ENCODE results near the gene CLEC18B.
"Not testable (repeated sequence)": the region's sequence is repeated elsewhere in the genome, so short reads cannot be mapped to it uniquely, and the experiment has no call there.

CLEC18B gene

DNA sequence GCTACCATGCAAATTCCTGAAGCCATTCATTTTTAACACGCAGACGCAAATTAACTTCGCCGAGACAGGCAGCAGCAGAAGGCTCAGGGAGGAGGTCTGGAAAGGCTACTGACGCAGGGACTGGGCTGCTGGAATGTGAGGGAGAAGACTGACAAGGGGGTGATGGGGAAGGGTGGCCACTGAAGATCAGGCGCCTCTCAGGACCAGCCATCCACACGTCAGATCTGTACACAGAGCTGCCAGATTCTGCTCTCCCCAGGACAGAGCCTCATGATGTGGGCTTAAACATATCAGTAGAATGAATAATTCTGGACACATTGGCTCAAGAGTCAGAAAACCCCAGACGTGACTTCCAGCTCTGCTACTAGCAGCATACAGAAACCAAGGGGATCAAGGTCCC, 25.6 kb upstream of the CLEC18B start:
- no peak for DNase-seq (ENCODE audit: low read depth in 2 of 3, low spot score in 1 of 3)

DNA sequence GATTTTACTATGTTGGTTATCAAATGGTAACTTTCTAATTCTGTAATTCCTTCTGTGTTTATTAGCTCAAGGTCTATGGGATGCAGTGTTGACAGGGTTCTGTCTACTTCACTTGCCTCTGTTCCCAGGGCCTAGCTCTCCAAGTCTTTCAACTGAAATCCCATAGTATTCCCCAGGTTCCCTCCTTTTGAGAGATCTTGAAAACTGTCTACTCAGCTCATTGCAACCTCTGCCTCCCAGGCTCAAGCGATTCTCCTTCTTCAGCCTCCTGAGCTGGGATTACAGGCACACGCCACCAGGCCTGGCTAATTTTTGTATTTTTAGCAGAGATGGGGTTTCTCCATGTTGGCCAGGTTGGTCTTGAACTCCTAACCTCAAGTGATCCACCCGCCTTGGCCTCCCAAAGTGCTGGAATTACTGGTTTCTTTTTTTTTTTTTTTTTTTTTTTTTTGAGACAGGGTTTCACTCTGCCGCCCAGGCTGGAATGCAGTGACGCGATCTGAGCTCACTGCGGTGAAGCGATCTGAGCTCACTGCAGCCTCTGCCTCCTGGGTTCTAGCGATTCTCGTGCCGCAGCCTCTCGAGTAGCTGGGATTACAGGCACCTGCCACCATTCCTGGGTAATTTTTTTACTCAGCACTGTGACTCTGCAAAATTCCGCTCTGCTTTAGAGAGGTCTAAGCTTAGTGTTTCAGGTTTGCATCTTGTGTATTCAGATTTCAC, 22.5 kb upstream of the CLEC18B start:
- DNase-seq (ENCODE audit: low read depth in 2 of 3, low spot score in 1 of 3) = not testable (repeated sequence)

DNA sequence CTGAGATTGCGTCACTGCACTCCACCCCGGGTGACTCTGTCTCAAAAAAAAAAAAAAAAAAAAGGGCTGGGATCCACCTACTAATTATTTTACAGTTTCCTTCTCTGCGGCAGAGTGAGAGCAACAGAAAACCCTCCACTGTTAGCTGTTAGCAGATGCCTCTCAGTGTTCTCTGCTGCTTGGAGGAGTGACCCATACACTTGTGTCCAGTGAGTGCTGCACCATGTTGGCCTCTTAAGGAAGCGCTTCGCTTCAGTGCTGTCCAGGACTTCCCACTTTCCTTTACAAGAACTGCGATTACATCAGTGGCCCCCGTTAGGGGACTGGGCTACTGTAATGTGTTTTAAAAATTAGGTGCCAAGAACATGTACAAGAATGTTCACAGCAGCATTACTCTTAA, 18.4 kb upstream of the CLEC18B start:
- no peak for DNase-seq (ENCODE audit: low read depth in 2 of 3, low spot score in 1 of 3)

DNA sequence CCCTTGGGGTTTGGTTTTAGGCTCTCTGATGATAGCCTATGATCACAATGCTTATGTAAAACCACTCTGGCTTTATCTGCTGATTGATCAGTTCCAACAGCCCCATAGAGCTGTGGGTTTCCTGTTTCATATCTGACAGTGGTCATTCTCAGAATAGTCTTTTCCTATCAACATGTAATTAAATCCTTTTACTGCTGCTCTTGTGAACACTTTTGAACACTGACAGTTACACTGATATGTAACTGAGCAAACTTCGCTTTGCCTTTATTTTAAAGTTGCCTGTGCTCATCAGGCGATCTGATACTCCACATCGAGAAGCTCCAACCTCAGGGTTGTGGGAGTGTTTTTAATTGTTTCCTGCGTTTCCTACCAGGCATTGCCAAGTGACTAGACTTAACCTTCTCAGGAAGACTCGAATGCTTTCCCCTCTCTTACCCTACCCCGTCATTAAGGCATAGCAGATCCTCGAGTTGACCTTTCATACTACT, 17.3 kb upstream of the CLEC18B start:
- DNase-seq (ENCODE audit: low read depth in 2 of 3, low spot score in 1 of 3) = no peak

DNA sequence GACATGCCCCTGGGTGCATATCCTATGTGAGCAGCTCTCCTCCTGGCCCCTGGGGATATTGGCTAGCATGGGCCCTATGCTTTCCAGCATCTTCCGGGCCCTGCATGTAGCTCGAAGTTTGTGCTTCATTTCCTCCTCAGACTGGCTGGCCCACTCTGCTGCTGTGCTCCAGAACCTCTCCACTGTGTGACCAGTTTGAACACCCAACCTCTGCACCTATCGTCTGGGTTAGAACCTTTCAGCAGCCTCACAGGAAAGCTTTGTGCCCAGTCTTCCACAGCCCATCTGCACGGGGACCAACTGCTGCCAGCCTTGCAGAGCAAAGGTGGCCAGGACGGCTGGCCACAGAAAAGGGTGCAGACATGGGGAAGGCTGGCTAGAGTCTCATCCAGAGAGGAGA, 10.2 kb upstream of the CLEC18B start:
- no peak for DNase-seq (ENCODE audit: low read depth in 2 of 3, low spot score in 1 of 3)

DNA sequence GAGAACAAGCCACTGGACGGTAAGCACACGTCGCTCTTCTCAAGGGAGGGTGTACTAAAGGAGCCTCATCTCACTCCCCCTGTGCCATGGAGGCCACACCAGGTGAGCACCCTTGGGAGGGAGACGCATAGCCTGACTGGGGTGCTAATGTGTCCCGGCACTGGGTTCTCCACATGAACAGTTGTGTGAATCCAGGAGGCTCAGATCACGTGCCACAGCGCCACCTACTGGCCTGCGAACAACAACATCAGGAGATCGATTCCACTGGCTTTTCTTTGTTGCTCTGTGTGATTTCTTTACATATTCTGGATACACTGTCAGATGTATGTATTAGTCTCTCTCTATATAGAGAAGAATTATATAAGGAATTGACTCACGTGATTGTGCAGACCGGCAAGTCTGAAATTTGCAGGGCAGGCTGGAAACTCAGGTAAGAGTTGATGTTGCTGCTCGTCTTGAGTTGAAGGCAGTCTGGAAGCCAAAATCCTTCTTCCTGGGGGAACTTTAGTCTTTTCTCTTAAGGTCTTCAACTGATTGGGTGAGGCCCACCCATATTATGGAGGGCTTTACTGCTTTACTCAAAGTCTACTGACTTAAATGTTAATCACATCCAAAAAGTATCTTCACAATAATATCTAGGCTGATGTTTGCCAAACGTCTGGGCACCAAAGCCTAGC, 8.9 kb upstream of the CLEC18B start:
- DNase-seq (ENCODE audit: low read depth in 2 of 3, low spot score in 1 of 3) = peak; percentile 37 to 42 (median 40)

DNA sequence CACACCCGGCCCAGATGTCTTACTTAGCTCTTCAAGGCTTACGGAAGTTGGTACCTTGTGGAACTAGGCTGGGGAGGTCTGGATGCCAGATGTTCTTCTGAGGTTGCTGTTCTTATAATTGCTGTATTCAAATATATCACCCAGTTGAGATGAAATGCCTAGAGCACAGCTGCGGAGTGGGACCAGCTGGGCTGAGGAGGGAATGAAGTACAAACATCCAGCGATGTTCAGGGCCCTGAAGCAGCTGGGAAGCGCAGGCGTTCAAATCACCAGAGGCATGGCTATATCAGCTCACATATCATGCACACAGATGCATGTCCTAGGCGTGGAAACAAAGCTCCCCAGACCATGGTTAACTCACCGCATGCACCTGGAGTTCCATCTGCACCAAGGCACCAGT, 7.2 kb upstream of the CLEC18B start:
- DNase-seq (ENCODE audit: low read depth in 2 of 3, low spot score in 1 of 3) = not testable (repeated sequence)

DNA sequence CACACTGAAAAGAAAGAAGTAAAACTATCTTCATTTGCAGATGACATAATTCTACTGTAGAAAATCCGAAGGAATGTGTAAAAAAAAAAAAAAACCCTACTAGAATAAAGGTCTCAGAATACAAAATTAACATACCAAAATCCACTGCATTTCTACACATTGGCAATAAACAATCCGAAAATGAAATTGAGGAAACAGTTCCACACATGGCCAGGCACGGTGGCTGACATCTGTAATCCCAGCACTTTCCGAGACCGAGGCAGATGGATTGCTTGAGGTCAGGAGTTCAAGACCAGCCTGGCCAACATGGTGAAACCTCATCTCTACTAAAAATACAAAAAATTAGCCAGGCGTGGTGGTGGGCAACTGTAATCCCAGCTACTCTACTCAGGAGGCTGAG, 4.5 kb upstream of the CLEC18B start:
- DNase-seq (ENCODE audit: low read depth in 2 of 3, low spot score in 1 of 3) = not testable (repeated sequence)

DNA sequence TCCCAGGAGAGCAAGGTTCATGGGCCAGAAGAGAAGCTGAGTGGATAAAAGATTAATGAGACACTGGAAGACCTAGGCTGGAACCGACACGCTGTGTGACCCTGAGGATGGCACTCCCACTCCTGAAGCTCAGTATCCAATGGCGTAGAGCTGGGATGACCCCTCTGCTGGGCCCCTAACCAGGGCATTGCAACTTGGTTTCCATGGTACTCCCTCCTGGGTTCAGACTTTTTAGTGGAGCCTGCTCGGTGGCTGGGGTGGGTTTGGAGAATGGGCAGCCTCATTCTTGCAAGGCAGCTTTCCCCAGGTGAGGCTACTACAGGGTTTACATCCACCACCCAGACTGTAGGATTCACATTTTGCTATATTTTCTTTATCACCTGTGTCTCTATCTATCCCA, 2.4 kb upstream of the CLEC18B start:
- not testable (repeated sequence) for DNase-seq (ENCODE audit: low read depth in 2 of 3, low spot score in 1 of 3)

DNA sequence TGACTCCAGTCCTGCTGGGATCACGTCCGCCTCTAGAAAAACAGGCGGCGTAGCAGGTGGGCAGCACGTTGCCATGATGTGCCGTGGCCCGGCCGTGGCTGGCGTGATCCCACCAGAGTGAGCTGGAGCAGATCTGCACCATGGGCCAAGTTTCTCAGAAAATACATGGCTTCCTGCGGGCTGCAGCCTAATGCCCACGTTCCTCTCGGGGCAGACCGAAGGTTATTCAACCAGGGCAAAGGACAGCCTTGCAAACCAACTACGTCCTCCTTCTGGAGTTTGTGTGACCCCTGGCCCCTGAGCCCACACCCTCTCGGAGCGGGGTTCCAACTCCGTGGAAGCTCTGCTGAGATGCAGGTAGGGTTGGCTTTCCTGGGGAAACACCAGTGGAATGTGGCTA, 808 bp upstream of the CLEC18B start:
- not testable (repeated sequence) for DNase-seq (ENCODE audit: low read depth in 2 of 3, low spot score in 1 of 3)

DNA sequence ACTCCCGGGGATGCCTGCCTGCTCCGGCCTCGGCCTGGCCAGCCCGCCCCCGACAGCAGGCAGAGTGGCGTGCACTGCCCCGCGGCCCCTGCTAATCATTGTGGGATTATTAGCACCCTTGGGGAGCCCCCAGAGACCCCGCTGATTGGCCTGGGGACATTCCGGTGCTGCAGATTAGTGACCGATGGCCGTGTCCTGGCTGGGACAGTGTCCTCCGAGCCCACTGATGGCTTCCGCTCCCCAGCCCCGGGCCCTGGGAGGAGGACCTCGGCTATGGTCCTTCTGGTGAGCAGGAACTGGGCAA, 156 bp upstream of the CLEC18B start:
- DNase-seq (ENCODE audit: low read depth in 2 of 3, low spot score in 1 of 3) = not testable (repeated sequence)

DNA sequence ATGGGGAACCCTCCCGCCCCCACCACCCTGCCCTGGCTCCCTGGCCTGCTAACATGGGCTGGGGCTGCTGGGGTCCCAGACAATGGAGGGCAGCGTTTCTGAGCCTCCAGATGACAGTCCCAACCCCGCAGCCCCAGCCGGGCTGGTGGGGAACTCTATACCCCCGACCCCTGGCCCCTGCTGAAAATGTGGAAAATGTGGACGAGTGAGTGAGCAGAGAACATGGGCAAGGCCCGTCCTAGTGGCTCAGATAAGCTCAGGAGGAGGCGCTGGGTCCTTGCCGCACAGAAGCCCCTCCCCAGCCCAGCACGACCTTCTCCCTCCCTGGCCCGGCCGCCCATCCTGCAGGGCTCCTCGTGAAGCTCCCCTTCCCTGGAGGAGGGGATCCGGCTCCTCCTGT, 1.5 kb downstream of the CLEC18B start:
- not testable (repeated sequence) for DNase-seq (ENCODE audit: low read depth in 2 of 3, low spot score in 1 of 3)

DNA sequence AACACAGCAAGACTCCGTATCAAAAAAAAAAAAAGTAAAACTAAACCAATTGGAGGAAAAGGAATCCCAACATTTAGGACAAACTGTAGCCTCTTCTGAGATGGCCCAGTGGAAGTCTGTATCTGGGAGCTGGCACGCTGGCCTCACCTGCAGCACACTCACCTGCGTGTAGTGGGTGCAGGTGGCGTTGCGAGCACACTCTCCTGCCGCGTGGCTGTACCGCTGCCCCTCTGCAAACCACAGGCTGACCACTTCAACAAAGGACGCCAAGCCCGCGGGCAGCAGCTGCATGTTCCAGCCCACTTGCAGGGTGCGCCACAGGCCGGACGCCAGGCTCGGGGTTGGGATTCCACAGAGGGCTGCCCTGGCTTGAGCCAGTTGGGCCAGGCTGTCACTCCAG, 3.4 kb downstream of the CLEC18B start:
- not testable (repeated sequence) for DNase-seq (ENCODE audit: low read depth in 2 of 3, low spot score in 1 of 3)

DNA sequence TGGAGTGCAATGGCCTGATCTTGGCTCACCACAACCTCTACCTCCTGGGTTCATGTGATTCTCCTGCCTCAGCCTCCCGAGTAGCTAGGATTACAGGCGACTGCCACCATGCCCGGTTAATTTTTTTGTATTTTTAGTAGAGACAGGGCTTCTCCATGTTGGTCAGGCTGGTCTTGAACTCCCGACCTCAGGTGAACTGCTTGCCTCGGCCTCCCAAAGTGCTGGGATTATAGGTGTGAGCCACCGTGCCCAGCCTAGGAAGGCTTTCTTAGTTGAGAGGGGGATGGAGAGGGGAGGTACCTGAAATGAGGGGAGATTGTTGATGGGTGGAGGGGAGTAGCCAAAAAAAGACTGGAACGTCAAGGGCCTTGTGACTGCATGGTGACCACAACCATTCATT, 7.4 kb downstream of the CLEC18B start:
- DNase-seq (ENCODE audit: low read depth in 2 of 3, low spot score in 1 of 3) = not testable (repeated sequence)

DNA sequence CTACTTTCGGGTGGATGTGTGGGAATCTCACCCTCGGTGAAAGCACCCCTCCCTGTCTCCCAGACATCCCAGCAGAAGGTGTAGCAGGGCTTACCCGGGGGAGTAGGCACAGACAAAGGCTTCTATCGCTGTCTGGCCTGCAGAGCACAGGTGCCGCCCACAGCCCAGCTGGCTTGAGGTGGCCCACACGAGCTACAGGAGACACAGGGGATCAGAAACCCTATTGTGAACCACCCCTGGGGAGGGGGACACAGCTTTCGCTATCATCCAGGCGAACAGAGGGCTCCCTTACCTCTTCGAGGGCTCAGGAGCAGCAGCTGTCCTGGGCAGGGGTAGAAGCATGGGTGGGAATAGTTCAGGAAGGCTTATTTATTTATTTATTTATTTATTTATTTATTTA, 7.8 kb downstream of the CLEC18B start:
- not testable (repeated sequence) for DNase-seq (ENCODE audit: low read depth in 2 of 3, low spot score in 1 of 3)

DNA sequence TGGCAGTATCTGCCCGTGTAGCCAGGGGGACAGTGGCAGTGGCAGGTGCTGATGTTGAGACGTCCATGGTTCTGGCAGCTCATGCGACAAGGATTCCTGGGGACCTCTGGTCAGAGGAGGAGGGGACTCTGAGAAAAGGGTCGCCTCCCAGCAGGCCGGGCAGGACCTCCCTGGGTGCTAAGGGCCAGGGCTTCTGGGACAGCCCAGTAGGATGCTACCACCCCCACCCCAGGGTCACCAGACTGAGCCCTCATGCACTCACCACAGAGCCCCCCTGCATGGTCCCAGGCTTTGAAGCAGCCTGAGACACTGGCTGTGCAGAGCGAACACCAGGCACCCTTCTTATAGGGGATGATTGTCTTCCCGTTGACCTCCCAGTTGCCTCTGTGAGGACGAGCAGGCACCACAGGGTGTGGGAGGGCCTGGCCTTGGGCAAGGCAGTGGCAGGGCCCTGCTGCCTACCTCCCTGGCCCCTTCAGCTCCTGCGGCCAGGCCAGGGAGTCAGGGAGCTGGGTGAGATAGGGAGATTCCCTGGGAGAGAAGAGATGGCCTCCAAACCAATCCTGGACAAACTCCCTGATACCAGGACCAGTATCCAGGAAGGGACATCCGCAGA, 8.4 kb downstream of the CLEC18B start:
- not testable (repeated sequence) for DNase-seq (ENCODE audit: low read depth in 2 of 3, low spot score in 1 of 3)

DNA sequence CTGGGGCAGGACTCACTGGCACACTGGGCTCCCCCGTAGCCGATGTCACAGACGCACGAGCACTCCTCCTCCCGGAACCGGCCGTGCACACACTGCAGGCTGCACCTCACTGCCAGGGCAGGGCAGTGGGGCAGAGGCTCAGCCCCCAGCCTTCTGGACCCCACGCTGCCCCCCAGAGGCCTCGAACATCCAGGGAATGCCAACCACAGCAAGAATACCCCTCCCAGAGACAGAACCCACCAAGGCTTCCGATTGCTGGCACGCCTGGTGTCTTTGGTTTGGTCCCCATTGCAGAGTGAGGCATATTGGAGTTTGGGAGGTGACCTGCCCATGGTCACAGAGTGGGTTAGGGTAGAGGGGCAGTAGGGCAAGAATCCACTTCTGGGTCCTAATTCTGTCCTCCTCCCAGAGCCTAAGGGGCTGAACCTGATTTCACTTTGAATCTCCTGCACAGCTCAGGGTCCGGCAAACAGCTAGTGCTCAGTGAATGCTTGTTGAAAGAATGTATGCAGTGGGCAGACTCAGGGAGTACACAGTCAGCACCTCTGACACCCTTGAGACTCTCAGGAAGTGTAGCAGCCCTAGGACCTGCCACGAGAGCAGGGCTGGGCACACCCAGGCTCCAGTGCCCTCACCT, 9.0 kb downstream of the CLEC18B start:
- not testable (repeated sequence) for DNase-seq (ENCODE audit: low read depth in 2 of 3, low spot score in 1 of 3)

DNA sequence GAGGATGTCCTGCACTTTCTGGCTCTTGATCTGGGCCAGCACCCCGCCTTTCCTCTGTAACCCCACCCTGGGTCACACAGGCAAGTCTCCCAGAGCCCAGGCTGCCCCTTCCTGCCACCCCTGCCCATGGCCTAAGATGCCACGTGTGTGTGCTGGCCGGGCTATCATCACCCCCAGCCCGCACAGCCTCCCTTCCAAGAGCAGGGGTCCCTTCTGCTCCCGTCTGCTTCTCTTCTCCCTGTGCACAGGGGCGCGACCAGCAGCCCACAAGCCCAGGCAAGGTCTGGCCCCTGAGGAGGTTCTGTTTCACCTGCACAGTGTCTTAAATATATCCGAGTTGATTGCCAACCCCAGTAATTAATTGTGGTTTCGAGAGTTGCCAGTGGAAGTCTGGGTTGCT, 10.3 kb downstream of the CLEC18B start:
- not testable (repeated sequence) for DNase-seq (ENCODE audit: low read depth in 2 of 3, low spot score in 1 of 3)

DNA sequence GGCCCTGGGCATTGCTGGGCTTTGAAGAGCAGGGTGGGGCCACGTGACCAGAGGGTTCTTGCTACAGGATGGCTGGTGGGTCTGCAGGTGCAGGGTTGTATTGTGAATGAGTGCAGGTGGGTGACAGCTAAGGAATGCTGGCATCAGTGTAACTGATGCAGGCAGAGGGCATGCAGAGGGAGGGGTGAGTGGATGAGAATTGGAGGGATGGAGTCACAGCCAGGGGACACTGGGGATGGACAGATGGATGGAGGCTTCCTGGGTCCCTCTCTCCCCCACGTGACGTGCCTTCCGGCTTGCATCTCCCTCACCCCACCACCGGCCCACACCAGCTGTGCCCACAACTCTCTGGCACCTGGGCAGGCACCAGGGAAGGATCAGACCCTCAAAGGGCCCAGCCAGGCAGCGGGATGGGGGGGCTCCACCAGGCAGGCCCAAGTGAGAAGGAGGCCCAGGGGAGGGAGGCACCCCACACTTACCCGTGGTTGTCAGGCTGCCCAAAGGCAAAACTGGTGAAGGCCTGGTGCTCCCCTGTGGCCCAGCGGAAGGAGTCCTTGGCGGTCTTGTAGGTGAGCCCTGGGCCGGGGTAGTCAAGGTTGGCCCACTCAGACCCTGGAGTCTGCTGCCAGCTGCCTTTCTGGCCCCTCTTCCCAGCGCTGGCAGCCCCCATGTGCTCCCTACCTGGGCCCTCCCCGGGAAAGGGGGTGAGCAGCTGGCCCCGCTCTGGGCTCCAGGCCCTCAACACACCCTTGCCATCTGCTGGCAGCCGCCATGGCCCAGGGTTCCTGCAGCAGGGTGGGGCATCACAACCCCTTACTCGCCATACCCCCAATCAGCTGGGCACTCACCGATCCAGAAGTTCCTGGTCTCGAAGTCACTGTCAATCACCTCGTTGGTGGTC, 11.0 kb downstream of the CLEC18B start:
- DNase-seq (ENCODE audit: low read depth in 2 of 3, low spot score in 1 of 3) = not testable (repeated sequence)

DNA sequence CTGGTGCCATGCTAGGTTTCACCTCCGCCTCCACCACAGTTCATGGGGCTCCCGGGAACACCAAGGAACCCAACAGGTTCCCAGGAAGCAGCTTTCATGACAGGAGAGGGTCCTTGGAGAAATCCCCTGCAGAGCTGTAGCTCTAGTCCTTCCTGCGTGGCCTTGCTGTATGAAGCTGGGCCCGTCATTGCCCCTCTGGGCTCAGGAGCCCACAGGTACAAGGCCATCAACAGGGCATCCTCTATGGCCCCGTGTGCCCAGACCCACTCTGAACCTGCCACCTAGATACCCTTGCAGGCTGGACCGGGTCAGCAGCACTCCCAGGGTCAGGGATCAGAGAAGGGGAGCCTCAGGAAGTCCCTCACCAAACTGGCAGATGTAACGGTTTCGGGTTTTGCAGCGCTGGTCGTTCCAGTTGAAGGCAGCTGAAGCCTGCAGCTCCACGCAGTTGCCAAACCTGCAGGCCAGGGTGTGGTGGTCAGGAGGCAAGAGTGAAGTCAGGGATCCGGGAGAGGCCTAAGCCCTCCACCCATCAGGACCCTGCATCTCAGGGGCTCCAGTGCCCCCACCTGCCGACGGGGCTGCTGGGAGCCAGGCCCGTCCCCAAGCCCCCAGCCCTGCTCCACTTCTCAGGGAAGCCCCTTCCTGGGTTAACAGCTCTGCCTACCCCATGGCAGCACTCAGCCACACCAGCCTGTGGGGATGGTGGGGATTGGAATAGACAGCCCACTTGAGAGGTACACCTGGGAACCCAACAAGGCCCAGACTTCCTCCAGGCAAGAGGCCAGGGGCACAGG, 11.9 kb downstream of the CLEC18B start:
- DNase-seq (ENCODE audit: low read depth in 2 of 3, low spot score in 1 of 3) = not testable (repeated sequence)
